ENCODE results near the gene LPCAT2.

Gene LPCAT2

GRCh38 chr16:55501549-55502322, 7.1 kb upstream of the LPCAT2 start:
- DNase-seq (ENCODE audit: low read depth in 2 of 3, low spot score in 2 of 3) = no peak

DNA sequence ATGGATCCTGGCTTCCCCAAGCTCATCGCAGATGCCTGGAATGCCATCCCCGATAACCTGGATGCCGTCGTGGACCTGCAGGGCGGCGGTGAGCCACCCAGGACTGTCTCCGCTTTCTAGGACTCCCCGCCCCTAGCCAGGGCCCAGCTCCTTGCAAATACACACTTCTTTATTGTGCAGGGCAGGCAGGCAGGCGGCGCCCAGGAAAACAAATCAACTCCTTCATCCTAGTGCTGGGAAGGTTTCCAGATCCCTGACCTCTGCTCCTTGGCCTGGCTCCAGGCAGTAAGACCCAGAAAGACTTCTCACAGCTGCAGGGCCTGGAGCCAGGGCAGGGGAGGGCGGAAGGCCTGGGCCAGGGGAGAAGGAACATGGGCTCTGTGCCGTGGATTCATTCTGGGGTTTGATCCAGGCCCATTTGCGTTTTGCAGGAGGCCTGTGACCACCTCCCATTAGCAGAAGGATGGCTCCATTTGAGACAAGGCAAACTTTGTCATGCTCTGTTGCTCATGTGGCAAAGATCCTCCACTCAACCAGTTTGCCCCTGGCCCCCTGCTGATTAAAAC, 6.0 kb upstream of the LPCAT2 start:
- DNase-seq (ENCODE audit: low read depth in 2 of 3, low spot score in 2 of 3) = no peak

DNA sequence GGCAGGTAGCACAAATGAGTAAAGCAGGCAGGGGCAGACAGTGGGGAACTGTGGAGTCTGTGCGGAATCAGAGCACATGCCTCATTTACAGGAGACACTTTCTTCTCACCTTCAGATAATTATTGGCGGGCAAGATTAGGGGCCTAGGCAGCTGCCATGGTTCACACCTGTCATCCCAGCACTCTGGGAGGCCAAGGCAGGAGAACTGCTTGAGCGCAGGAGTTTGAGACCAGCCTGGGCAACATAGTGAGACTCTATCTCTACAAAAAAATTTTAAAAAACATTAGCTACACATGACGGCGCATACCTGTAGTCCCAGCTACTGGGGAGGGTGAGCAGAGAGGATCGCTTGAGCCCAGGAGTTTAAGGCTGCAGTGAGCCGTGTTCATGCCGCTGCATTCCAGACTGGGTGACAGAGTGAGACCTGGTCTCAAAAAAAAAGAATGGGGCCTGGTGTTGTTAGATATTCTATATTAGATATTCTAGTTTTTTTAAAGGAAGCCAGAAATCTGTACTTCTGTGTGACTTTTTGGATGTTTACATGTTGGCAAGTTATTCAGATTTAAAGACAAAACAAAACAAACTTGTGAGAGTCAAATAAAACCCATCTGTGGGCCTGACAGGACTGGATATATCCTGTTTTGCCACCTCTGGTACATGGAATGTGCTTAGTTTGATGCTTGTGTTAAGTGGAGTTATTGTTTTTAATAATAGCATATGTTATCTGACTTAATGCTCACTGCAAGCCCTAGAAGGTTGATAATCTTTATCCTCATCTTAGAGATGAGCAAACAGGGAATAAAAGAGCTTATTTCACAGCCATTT, 4.9 kb upstream of the LPCAT2 start:
- no peak for DNase-seq (ENCODE audit: low read depth in 2 of 3, low spot score in 2 of 3)

DNA sequence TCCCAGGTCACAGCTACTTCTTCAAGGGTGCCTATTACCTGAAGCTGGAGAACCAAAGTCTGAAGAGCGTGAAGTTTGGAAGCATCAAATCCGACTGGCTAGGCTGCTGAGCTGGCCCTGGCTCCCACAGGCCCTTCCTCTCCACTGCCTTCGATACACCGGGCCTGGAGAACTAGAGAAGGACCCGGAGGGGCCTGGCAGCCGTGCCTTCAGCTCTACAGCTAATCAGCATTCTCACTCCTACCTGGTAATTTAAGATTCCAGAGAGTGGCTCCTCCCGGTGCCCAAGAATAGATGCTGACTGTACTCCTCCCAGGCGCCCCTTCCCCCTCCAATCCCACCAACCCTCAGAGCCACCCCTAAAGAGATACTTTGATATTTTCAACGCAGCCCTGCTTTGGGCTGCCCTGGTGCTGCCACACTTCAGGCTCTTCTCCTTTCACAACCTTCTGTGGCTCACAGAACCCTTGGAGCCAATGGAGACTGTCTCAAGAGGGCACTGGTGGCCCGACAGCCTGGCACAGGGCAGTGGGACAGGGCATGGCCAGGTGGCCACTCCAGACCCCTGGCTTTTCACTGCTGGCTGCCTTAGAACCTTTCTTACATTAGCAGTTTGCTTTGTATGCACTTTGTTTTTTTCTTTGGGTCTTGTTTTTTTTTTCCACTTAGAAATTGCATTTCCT, 3.4 kb upstream of the LPCAT2 start:
- no peak for DNase-seq (ENCODE audit: low read depth in 2 of 3, low spot score in 2 of 3)

GRCh38 chr16:55506083-55506482, 2.8 kb upstream of the LPCAT2 start:
- DNase-seq (ENCODE audit: low read depth in 2 of 3, low spot score in 2 of 3) = no peak

- no peak for DNase-seq (ENCODE audit: low read depth in 2 of 3, low spot score in 2 of 3)
Observed at GRCh38 chr16:55506708-55507107, 2.2 kb upstream of the LPCAT2 start.

DNA sequence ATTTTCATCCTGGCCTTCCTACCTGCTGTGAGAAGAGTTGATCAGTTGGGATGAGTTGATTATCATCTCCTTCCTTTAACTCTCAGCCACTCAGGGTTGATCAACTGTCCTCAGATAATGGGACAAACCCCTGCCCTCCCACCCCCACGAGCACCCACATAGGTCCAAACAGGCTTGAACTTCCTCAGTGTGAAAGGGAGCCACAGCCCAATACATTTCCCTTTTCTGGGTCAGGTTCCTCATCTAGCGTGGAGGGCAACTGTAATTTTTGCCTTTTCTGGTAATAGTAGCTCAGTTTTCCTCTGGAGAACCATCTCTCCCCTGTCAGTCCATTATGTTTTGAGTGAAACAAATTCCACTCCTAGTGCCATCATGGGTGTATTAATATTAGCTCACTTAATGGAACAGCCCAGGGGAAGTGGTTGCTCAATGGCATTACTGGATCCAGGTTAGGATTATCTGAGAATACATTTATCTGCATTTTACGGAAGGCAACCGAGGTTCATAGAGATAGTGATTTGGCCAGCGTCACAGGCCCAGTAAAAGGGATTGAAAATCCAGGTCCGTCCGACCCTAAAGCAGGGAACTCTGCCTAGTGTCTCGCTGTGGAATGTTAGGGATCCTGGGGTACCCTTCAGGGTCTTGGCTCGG, 476 bp upstream of the LPCAT2 start:
- DNase-seq (ENCODE audit: low read depth in 2 of 3, low spot score in 2 of 3) = no peak

GRCh38 chr16:55510185-55510805, 1.4 kb downstream of the LPCAT2 start:
- DNase-seq (ENCODE audit: low read depth in 2 of 3, low spot score in 2 of 3) = no peak

DNA sequence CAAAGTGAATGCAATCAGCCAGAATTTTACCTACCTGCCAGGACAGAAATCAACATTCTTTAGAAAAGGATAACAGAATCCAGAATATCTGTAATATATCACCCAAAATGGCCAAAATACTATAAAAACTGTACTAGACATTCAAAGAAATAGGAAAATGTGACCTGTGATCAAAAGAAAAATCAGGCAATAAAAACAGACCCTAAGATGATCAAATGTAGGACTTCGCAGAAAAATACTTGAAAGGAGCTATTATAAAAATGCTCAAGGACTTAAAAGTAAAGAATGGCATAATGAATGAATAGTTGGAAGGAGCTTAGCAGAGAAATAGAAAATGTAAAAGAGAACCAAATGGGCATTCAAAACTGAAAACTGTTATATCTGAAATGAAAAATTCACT, 4.1 kb downstream of the LPCAT2 start:
- no peak for DNase-seq (ENCODE audit: low read depth in 2 of 3, low spot score in 2 of 3)

GRCh38 chr16:55513616-55514015, 4.7 kb downstream of the LPCAT2 start:
- no peak for DNase-seq (ENCODE audit: low read depth in 2 of 3, low spot score in 2 of 3)

DNA sequence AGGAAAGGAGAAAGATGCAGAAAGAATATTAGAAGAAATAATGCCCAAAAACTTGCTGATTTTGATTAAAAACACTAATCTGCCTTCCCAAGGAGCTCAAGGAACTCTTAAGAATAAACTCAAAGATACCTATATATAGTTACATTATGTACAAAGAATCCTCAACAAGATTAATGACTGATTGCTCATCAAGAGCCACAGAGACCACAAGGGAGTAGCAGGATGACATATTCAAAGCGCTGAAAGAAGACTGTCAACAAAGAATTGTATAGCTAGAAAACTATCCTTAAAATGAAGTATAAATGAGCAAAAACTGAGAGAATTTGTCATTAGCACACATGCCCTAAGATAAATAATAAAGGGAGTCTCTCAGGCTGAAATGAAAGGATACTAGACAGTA, 6.2 kb downstream of the LPCAT2 start:
- DNase-seq (ENCODE audit: low read depth in 2 of 3, low spot score in 2 of 3) = no peak

DNA sequence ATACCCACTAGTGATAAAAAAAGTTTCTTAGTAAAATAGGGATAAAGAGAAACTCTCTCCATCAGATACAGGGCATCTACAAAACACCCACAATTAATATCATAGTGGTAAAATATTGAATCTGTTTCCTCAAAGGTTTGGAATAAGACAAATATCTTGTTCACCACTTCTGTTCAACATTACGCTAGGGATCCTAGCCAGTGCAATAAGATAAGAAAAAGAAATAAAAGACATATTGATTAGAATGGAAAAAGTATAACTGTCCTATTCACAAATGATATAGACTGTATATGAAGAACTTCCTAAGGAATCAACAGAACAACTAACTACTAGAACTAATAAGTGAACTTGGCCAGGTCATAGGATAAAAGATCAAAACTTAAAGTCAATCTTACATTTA, 12.9 kb downstream of the LPCAT2 start:
- DNase-seq (ENCODE audit: low read depth in 2 of 3, low spot score in 2 of 3) = no peak

- DNase-seq (ENCODE audit: low read depth in 2 of 3, low spot score in 2 of 3) = no peak
Observed at GRCh38 chr16:55526441-55526840, 17.6 kb downstream of the LPCAT2 start.

GRCh38 chr16:55527885-55528284, 19.0 kb downstream of the LPCAT2 start:
- no peak for DNase-seq (ENCODE audit: low read depth in 2 of 3, low spot score in 2 of 3)

- DNase-seq (ENCODE audit: low read depth in 2 of 3, low spot score in 2 of 3) = no peak
Observed at GRCh38 chr16:55529018-55529417, 20.1 kb downstream of the LPCAT2 start.

GRCh38 chr16:55530316-55530856, 21.5 kb downstream of the LPCAT2 start:
- no peak for DNase-seq (ENCODE audit: low read depth in 2 of 3, low spot score in 2 of 3)

DNA sequence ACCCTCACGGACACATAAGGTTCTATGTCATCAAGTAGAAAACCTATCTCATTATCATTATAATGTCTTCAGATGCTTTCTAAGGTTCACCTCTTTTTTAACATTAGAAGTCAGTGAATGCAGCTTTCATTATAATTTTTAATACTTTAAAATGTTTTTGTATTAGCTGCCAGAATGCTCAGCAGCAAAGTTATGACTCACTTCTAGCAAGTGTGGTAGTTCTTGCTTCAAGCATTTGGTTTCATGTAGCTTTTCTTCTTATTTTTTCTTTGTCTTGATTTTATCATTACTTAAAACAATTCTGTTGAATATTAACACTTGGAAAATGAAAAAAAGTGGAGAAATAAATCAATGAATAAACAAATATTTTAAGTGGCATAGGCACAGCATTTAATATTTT, 23.4 kb downstream of the LPCAT2 start:
- DNase-seq (ENCODE audit: low read depth in 2 of 3, low spot score in 2 of 3) = no peak

DNA sequence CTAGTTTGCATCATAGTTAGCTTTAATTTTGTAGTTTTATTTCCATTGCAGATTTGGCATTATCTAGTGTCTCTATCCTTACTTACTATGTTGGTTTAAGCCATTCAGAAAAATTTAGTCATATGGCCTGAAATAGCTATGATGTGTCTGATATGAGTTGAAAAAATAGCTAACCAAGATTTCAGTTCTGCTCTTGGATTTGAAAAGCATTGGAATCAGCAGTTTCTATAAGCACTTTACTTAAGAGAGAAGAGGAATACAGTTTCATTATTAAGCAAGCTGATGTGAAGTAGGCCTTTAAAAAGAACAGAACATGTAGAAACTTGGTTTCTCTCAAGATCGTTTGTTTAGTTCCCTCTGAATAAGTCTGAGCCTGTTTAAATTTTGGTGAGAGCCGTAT, 25.9 kb downstream of the LPCAT2 start:
- no peak for DNase-seq (ENCODE audit: low read depth in 2 of 3, low spot score in 2 of 3)

DNA sequence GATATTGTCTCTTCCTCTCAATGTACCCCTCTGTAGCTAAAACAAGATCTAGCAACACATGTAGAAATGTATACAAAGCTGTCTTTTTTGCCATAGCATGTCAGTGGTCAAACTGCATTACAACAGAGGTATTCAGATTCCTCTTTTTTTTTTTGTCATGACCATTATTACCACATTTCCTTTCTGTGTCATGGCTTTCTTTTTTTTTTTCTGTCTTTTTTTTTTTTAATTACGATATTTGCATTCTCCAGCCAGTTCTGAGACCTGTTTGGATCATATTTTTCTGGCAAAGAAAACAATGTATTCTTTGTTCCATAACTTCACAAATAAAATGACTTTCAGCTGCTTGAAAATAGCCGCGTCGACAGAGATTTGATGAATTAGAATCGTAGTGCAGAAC, 30.2 kb downstream of the LPCAT2 start:
- DNase-seq (ENCODE audit: low read depth in 2 of 3, low spot score in 2 of 3) = no peak

DNA sequence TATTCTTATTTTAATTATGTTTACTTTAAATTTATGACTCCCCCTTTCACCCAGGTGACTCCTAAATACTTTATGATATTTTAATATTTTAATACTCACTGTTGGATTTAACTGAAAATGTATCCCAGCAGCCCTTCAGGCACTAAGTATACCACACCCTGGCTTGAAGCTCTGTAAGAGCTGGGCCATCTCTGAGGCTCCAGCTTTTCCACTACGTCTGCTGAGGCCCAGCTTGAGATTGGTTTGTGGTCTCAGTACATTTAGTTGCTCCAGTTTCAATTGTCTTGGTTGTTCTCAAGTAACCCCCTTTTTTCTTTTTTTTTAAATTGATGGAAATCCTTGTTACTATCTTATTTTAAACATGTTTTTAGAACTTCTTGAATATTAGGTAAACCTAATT, 30.6 kb downstream of the LPCAT2 start:
- no peak for DNase-seq (ENCODE audit: low read depth in 2 of 3, low spot score in 2 of 3)
